Body of pancreas (tissue), 4 donors: ENCODE results near the gene GPR3. TPM values are rescaled to one million over a fixed set of nuclear protein-coding genes. Genes with fewer than 3 reads are reported as not detected.
"Not testable (repeated sequence)": the region's sequence is repeated elsewhere in the genome, so short reads cannot be mapped to it uniquely, and the experiment has no call there.

ENCODE experiments used
- ATAC-seq: fragments of 150-250 bp; one replicate; pipeline ENCODE4 v1.9.1; 2016
- DNase-seq, 4 donors: peaks; one replicate each; pipeline ENCODE4 v3.0.0-alpha.2; 2019
- H3K27ac ChIP-seq, 4 donors: fragments of 200-600 bp; sonication (generic); 1 replicate in 3 of 4; 2 replicates in 1 of 4; pipeline versions ENCODE4 v1.5.1 to v1.6.1; 2016 to 2019; ENCODE audit warnings: mild to moderate bottlenecking in 1 of 4, mixed read lengths in 1 of 4, moderate library complexity in 1 of 4
- H3K27me3 ChIP-seq, 2 donors: fragments of 200-600 bp; sonication (generic); one replicate each; pipeline ENCODE4 v1.6.0; 2016; ENCODE audit warnings: mild to moderate bottlenecking in 1 of 2
- H3K36me3 ChIP-seq, 2 donors: fragments of 200-600 bp; sonication (generic); replicated peaks in 1 of 2; 2 replicates each; pipeline ENCODE4 v1.5.1; 2016; ENCODE audit warnings: low read depth in 2 of 2; ENCODE audit not compliant: insufficient read depth in 1 of 2
- H3K4me1 ChIP-seq: fragments of 200-600 bp; sonication (generic); one replicate; pipeline ENCODE4 v1.6.0; 2016
- H3K4me3 ChIP-seq, 2 donors: fragments of 200-600 bp; sonication (generic); 1 replicate in 1 of 2; 2 replicates in 1 of 2; pipeline ENCODE4 v1.5.1; 2016 to 2019
- H3K9me3 ChIP-seq, 3 donors: fragments of 200-600 bp; sonication (generic); 1 replicate in 2 of 3; 2 replicates in 1 of 3; pipeline ENCODE4 v1.5.1; 2016
- CTCF ChIP-seq, 7 experiments: fragments of 450-650 bp in 4 of 7; fragments of 200-600 bp in 3 of 7; sonication (generic) in 3 of 7; IDR thresholded peaks; one replicate each; pipeline ENCODE4 v1.5.1; 2016 to 2019; ENCODE audit warnings: antibody characterized with exemption in 7 of 7
- POLR2A ChIP-seq, 3 donors: fragments of 450-650 bp; IDR thresholded peaks; one replicate each; pipeline ENCODE4 v1.6.1; 2016; ENCODE audit warnings: antibody characterized with exemption in 3 of 3, mild to moderate bottlenecking in 2 of 3
- WGBS, 2 donors: methylation state at CpG; one replicate each; pipeline ENCODE4 v1.1.5; 2017; 5-methylcytosine and 5-hydroxymethylcytosine counted together
- intact Hi-C: fragments of 100-400 bp; cut with DNase I; formaldehyde crosslinking; loops from one replicate; pipeline ENCODE4 v1.15.1; 2023
- total RNA-seq, 2 donors: library from RNA; depleted of rRNA; stranded (reverse); fragments of >200 nt; gene quantifications; one replicate each; pipeline ENCODE4 v1.1.0, GENCODE V29; 2016

Gene GPR3
- total RNA-seq, 2 donors from 2014 or later: not detected

GRCh38 chr1:27431601-27431940 is 39.1 kb downstream of the GPR3 start:
- Histone ChIP-seq H3K9me3 (no peaks in the 10 kb centered on the region), H3K27me3 (no peaks in the 10 kb centered on the region), H3K27ac (peak overlapping the region in 2 of 4 donors; percentile 50 to 54), H3K36me3 (peaks cover 0 to 9% of the 10 kb centered on the region in 2 donors), H3K4me1 (peaks cover 52% of the 10 kb centered on the region), H3K4me3 (no peak overlapping the region)
- ATAC-seq (no peak), DNase-seq (no peak)
- intact Hi-C loops: no loop called here
- 91 to 96% methylated on average over 2 of the region's 2 CpGs for WGBS, 2 donors
- TF ChIP-seq CTCF (IDR thresholded peaks at IDR 0.05) (no peak), POLR2A (IDR thresholded peaks at IDR 0.05) (no peak)

- ATAC-seq, H3K4me3 ChIP-seq, H3K27ac ChIP-seq, H3K27me3 ChIP-seq, H3K36me3 ChIP-seq, intact Hi-C loops, DNase-seq, H3K9me3 ChIP-seq: not testable (repeated sequence)
- H3K4me1 ChIP-seq: peaks cover 63% of the 10 kb centered on the region
- 81 to 91% methylated on average over 1 of the region's 1 CpG for WGBS, 2 donors
Measured at GRCh38 chr1:27432725-27433124, 40.3 kb downstream of the GPR3 start.

GRCh38 chr1:27433706-27434105 is 41.3 kb downstream of the GPR3 start:
- H3K36me3 ChIP-seq: no peaks in the 10 kb centered on the region
- H3K4me1 ChIP-seq: peaks cover 72% of the 10 kb centered on the region
- no peak for TF ChIP-seq POLR2A (IDR thresholded peaks at IDR 0.05)
- H3K9me3 ChIP-seq: no peaks in the 10 kb centered on the region
- H3K27ac ChIP-seq: peak overlapping the region in 1 of 4 donors; percentile 31
- DNase-seq (no peak), ATAC-seq (no peak)
- intact Hi-C loops: no loop called here
- no peak overlapping the region for H3K4me3 ChIP-seq
- H3K27me3 ChIP-seq: no peaks in the 10 kb centered on the region
- WGBS, 2 donors: 39 to 47% methylated on average over 3 of the region's 3 CpGs

GRCh38 chr1:27435566-27436203 is 43.3 kb downstream of the GPR3 start:
- Histone ChIP-seq H3K36me3 (no peaks in the 10 kb centered on the region), H3K27me3 (no peaks in the 10 kb centered on the region), H3K9me3 (no peaks in the 10 kb centered on the region), H3K27ac (peak overlapping the region in 2 of 4 donors; percentile 43 to 75), H3K4me3 (no peak overlapping the region), H3K4me1 (peaks cover 75% of the 10 kb centered on the region)
- WGBS, 2 donors: 64 to 90% methylated on average over 2 of the region's 2 CpGs
- ATAC-seq: no peak
- peak in 1 of 4 donors; percentile 54 for DNase-seq
- intact Hi-C loops: no loop called here
- TF ChIP-seq POLR2A (IDR thresholded peaks at IDR 0.05): no peak
- TF ChIP-seq CTCF (IDR thresholded peaks at IDR 0.05): no peak

DNA sequence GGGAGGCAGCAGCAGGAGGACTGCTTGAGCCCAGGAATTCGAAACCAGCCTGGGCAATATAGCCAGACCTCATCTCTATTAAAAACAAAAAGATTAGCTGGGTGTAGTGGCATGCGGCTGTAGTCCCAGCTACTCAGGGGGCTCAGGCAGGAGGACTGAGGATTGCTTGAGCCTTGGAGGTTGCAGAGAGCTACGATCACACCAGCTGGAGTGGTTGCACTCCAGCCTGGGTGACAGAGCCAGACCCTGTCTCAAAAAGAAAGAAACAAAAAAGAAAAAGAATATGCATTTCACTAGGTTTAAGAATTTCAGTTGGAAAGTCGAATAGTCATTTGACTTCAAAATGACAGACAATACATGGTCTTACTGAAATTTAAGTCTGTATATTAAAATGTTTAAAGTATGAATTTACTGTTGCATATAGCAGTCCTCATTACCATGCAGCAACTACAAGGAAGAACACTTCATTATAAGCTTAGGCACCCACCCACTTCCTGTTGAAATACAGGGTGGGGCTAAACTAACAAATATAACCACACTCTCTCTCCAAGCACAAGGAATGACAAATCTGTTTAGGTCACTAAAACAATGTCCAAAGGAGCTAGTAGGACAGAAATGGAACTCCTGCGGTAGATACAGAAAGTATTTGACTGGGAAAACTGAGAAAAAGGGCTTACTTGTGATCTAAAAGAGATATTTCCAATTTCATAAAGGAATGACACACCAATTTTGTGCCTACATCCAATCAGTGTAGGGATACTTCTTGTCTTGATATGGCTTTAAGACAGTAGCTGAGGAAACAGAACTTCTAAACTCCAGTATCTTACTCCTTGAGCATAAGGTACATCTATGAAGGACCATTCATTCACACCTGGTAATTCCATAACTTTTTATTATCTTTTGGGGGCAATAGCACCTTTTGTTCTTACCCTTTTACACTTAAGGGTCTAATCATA is 44.1 kb downstream of the GPR3 start:
- peak in 1 of 4 donors; percentile 45 for DNase-seq
- H3K36me3 ChIP-seq: no peaks in the 10 kb centered on the region
- TF ChIP-seq CTCF (IDR thresholded peaks at IDR 0.05) (no peak), POLR2A (IDR thresholded peaks at IDR 0.05) (peak in 1 of 3 donors; percentile 39)
- peak; percentile 72 for ATAC-seq
- intact Hi-C loops: no loop called here
- no peak overlapping the region for H3K4me3 ChIP-seq
- no peaks in the 10 kb centered on the region for H3K9me3 ChIP-seq
- 57 to 72% methylated on average over 5 of the region's 5 CpGs for WGBS, 2 donors
- H3K27ac ChIP-seq: peak overlapping the region in 2 of 4 donors; percentile 43 to 75
- no peaks in the 10 kb centered on the region for H3K27me3 ChIP-seq
- peaks cover 68% of the 10 kb centered on the region for H3K4me1 ChIP-seq
